Panc1 (cell line): ENCODE results near the gene PRPF19. TPM values are rescaled to one million over a fixed set of nuclear protein-coding genes. Genes with fewer than 3 reads are reported as not detected.

Experiments
- ATAC-seq: fragments of 200-7000 bp; cut with Tn5 transposase; 2 replicates; pipeline ENCODE4 v1.9.1; 2020; ENCODE audit warnings: mild to moderate bottlenecking, moderate library complexity
- BruUV-seq: library from RNA; stranded (reverse); fragments of 400-500 nt; replicated peaks from 2 replicates; lab custom pipeline; 2021; lab: Mats Ljungman, UMichigan
- CTCF ChIA-PET: fragments of 300-600 bp; sonication (Branson Sonifier 250); formaldehyde crosslinking; loops from one replicate; lab custom pipeline; 2022; ENCODE audit warnings: antibody characterized with exemption; lab: Charles Lee
- POLR2A ChIA-PET: fragments of 300-600 bp; sonication (Branson Sonifier 250); formaldehyde crosslinking; loops from one replicate; lab custom pipeline; 2022; ENCODE audit warnings: antibody characterized with exemption; lab: Charles Lee
- DNase-seq: peaks from one replicate; pipeline ENCODE4 v3.0.0-alpha.2; 2010; ENCODE audit warnings: low read depth, low spot score
- H3K27ac ChIP-seq: 2 replicates; pipeline ENCODE4 v1.5.1; 2011; ENCODE audit warnings: mild to moderate bottlenecking, low read length, inconsistent platforms
- H3K27me3 ChIP-seq: fragments of 200-500 bp; sonication (Bioruptor generic); 2 replicates; pipeline ENCODE4 v1.6.0; 2014; ENCODE audit warnings: low read length, inconsistent platforms; ENCODE audit not compliant: control insufficient read depth, insufficient read depth
- H3K36me3 ChIP-seq: fragments of 200-500 bp; sonication (Bioruptor generic); 2 replicates; pipeline ENCODE4 v1.5.1; 2014; ENCODE audit warnings: inconsistent platforms, mild to moderate bottlenecking, low read length, moderate library complexity; ENCODE audit not compliant: control insufficient read depth, insufficient read depth
- H3K4me1 ChIP-seq: 2 replicates; pipeline ENCODE4 v1.5.1; 2011; ENCODE audit warnings: inconsistent platforms, mild to moderate bottlenecking, low read length, moderate library complexity; ENCODE audit not compliant: control insufficient read depth, insufficient read depth
- H3K4me3 ChIP-seq, 2 experiments: 2 replicates each; pipeline ENCODE4 v1.5.1; 2011 to 2012; ENCODE audit warnings: low read depth in 2 of 2, low read length in 2 of 2, mild to moderate bottlenecking in 2 of 2, inconsistent platforms in 1 of 2, moderate library complexity in 1 of 2
- H3K9me3 ChIP-seq: fragments of 200-500 bp; sonication (Bioruptor generic); 2 replicates; pipeline ENCODE4 v1.5.1; 2014; ENCODE audit warnings: low read depth, mild to moderate bottlenecking, inconsistent platforms, low read length, moderate library complexity; ENCODE audit not compliant: control insufficient read depth, insufficient read depth
- POLR2AphosphoS5 ChIP-seq: IDR thresholded peaks from 2 replicates; pipeline ENCODE4 v1.6.1; 2012; ENCODE audit warnings: mild to moderate bottlenecking, low read depth, low read length, moderate library complexity
- REST ChIP-seq, 2 experiments: IDR thresholded peaks; 2 replicates each; pipeline ENCODE4 v1.6.1; 2011 to 2012; ENCODE audit warnings: low read depth in 2 of 2, control low read depth in 1 of 2, low read length in 1 of 2, mild to moderate bottlenecking in 1 of 2, moderate library complexity in 1 of 2; ENCODE audit not compliant: insufficient read depth in 1 of 2
- SIN3A ChIP-seq: IDR thresholded peaks from 2 replicates; pipeline ENCODE4 v1.6.1; 2012; ENCODE audit warnings: low read depth, mild to moderate bottlenecking, low read length, moderate library complexity, borderline replicate concordance; ENCODE audit not compliant: insufficient read depth
- TCF7L2 ChIP-seq: IDR thresholded peaks from 2 replicates; pipeline ENCODE4 v1.6.1; 2011; ENCODE audit warnings: mild to moderate bottlenecking, low read depth, low read length, inconsistent platforms
- in situ Hi-C: cut with HindIII; loops from 2 replicates; pipeline ENCODE4 v1.10.0; 2016; ENCODE audit warnings: low sequenced_read_pairs, low pct_unique_long_range_greater_than_20kb
- intact Hi-C: fragments of 100-400 bp; cut with micrococcal nuclease; formaldehyde crosslinking; loops from one replicate; pipeline ENCODE4 v1.10.0; 2022; ENCODE audit not compliant: unreplicated experiment
- total RNA-seq: library from RNA; stranded (reverse); gene quantifications from one replicate; pipeline ENCODE4 v1.2.1, GENCODE V29; 2021; ENCODE audit not compliant: unreplicated experiment
- TF ChIP-seq, protein P1 (sequence below): fragments of 450-650 bp; IDR thresholded peaks from 2 replicates; pipeline ENCODE4 v1.5.1; 2017; ENCODE audit warnings: mild to moderate bottlenecking

The PRPF19 gene
- total RNA-seq, 1 experiment from 2014 or later: 149 TPM

DNA sequence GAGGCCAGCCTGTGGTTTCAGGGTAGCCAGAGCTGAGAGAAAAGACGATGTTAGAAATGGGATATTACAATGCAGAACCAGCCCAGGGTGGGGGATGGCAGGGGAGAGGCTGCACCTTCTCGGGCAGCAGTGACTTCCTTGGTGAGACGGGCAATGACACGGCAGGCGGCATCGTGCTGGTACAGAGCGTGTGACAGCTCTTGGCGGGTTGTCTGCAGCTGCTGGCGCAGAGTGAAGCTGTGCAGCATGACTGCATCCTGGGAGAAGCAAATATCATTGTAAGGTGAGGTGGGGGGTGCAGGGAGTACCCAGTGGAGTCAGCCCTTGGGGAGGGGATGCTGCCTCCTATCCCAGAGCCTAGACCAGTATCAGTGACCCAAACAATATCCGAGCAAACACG lies 3.8 kb downstream of the PRPF19 start:
- H3K9me3 ChIP-seq: no peaks in the 10 kb centered on the region
- POLR2A ChIA-PET: no interaction called here
- CTCF ChIA-PET: no interaction called here

DNA sequence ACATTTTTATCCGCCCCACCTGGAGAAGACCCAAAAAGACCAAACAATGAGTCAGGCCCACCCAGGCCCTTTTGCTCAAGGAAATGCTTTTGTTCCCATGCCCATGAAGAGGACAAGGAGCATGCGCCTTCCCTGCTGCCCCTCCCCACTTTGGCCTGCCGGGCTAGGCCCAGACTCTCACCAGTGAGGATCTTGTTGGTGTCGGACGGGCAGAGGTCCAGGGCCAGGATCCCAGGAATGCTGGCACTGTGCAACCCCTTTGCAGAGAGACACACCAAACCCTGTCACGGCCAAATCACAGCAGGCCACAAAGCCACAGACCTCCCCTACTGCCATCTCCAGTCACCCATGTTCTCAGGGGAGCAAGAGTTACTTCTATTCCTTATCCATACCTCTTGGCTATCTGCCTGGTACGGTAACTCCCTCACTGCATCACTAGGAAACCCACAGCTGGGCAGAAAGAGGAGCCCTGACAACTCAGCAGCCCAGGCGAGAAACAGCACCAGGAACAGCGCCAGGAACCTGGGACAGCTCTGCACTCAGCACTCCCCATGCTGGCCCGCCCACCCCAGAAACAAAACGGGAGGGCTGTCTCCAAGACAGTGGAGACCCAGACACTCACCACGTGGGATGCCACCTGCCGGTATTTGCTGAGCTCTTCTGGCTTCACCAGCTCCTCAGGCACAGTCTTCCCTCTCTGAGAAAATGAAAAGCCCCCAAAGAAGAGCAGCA lies 5.5 kb downstream of the PRPF19 start:
- no peak overlapping the region for H3K4me3 ChIP-seq
- DNase-seq (no peak), ATAC-seq (no peak)
- ChIA-PET CTCF (interaction anchor here (2.1 kb wide), 1 partner anchor 70 kb away, joined by 12 read pairs; no protein-coding TSS in a partner anchor), POLR2A (no interaction called here)
- no TSS peak for BruUV-seq
- no peak overlapping the region for H3K27ac ChIP-seq
- TF ChIP-seq SIN3A (no peak), POLR2AphosphoS5 (no peak), TCF7L2 (no peak), REST (IDR thresholded peaks at IDR 0.05; ENCODE audit: insufficient read depth in 1 of 2, low read depth in 2 of 2, low read length in 1 of 2) (no peak)
- TF ChIP-seq, protein P1, sequence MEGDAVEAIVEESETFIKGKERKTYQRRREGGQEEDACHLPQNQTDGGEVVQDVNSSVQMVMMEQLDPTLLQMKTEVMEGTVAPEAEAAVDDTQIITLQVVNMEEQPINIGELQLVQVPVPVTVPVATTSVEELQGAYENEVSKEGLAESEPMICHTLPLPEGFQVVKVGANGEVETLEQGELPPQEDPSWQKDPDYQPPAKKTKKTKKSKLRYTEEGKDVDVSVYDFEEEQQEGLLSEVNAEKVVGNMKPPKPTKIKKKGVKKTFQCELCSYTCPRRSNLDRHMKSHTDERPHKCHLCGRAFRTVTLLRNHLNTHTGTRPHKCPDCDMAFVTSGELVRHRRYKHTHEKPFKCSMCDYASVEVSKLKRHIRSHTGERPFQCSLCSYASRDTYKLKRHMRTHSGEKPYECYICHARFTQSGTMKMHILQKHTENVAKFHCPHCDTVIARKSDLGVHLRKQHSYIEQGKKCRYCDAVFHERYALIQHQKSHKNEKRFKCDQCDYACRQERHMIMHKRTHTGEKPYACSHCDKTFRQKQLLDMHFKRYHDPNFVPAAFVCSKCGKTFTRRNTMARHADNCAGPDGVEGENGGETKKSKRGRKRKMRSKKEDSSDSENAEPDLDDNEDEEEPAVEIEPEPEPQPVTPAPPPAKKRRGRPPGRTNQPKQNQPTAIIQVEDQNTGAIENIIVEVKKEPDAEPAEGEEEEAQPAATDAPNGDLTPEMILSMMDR: no peak
- intact Hi-C loops: no loop called here
- peaks cover 10% of the 10 kb centered on the region for H3K4me1 ChIP-seq
- no peaks in the 10 kb centered on the region for H3K27me3 ChIP-seq
- no peaks in the 10 kb centered on the region for H3K9me3 ChIP-seq
- H3K36me3 ChIP-seq: peaks cover 48% of the 10 kb centered on the region
- in situ Hi-C loops: no loop called here

More for the DNA sequence above, 3.8 kb downstream of the PRPF19 start:
- Histone ChIP-seq H3K27ac (no peak overlapping the region), H3K36me3 (peaks cover 37% of the 10 kb centered on the region), H3K27me3 (no peaks in the 10 kb centered on the region), H3K4me3 (no peak overlapping the region), H3K4me1 (peaks cover 14% of the 10 kb centered on the region)
- no TSS peak for BruUV-seq
- intact Hi-C loops: no loop called here
- DNase-seq (no peak), ATAC-seq (no peak)
- TF ChIP-seq TCF7L2 (no peak), POLR2AphosphoS5 (no peak), REST (IDR thresholded peaks at IDR 0.05; ENCODE audit: insufficient read depth in 1 of 2, low read depth in 2 of 2, low read length in 1 of 2) (no peak), SIN3A (no peak)
- TF ChIP-seq, protein P1: no peak
- in situ Hi-C loops: no loop called here
